Hematopoietic multipotent progenitor cell treated with erythropoietin and hydrocortisone succinate and interleukin-3 and kit ligand, for 6 days (in vitro differentiated cells): ENCODE measurements around the gene LRRC52.

Experiments used
- DNase-seq: peaks from one replicate; pipeline ENCODE4 v3.0.0-alpha.2; 2015

LRRC52 gene

GRCh38 chr1:165539306-165539705, 4.5 kb upstream of the LRRC52 start:
- no peak for DNase-seq

GRCh38 chr1:165539908-165540307, 3.9 kb upstream of the LRRC52 start:
- no peak for DNase-seq

GRCh38 chr1:165542015-165542631, 1.7 kb upstream of the LRRC52 start:
- no peak for DNase-seq

- no peak for DNase-seq
Observed at GRCh38 chr1:165542647-165543046, 1.2 kb upstream of the LRRC52 start.

GRCh38 chr1:165544996-165545395, 1.2 kb downstream of the LRRC52 start:
- DNase-seq = no peak

GRCh38 chr1:165545974-165546373, 2.2 kb downstream of the LRRC52 start:
- no peak for DNase-seq

GRCh38 chr1:165549973-165550372, 6.2 kb downstream of the LRRC52 start:
- no peak for DNase-seq

GRCh38 chr1:165551469-165551868, 7.7 kb downstream of the LRRC52 start:
- DNase-seq = no peak

GRCh38 chr1:165560883-165561656, 17.3 kb downstream of the LRRC52 start:
- DNase-seq = no peak

- no peak for DNase-seq
Observed at GRCh38 chr1:165562571-165562970, 18.8 kb downstream of the LRRC52 start.

- DNase-seq = no peak
Observed at GRCh38 chr1:165563551-165563950, 19.8 kb downstream of the LRRC52 start.

- DNase-seq = peak; percentile 3
Observed at GRCh38 chr1:165564561-165564960, 20.8 kb downstream of the LRRC52 start.

- DNase-seq = no peak
Observed at GRCh38 chr1:165565751-165566490, 22.1 kb downstream of the LRRC52 start.

- DNase-seq = no peak
Observed at GRCh38 chr1:165570078-165570477, 26.3 kb downstream of the LRRC52 start.

- DNase-seq = no peak
Observed at GRCh38 chr1:165573787-165574186, 30.0 kb downstream of the LRRC52 start.

GRCh38 chr1:165574295-165574694, 30.5 kb downstream of the LRRC52 start:
- no peak for DNase-seq

GRCh38 chr1:165575468-165576099, 31.8 kb downstream of the LRRC52 start:
- DNase-seq = no peak

GRCh38 chr1:165576536-165576935, 32.7 kb downstream of the LRRC52 start:
- DNase-seq = no peak

- no peak for DNase-seq
Observed at GRCh38 chr1:165577707-165578106, 33.9 kb downstream of the LRRC52 start.

GRCh38 chr1:165580931-165581871, 37.4 kb downstream of the LRRC52 start:
- no peak for DNase-seq

GRCh38 chr1:165581926-165582325, 38.1 kb downstream of the LRRC52 start:
- DNase-seq = no peak

GRCh38 chr1:165586398-165586797, 42.6 kb downstream of the LRRC52 start:
- no peak for DNase-seq
